Measurements from ENCODE around the gene SAT2.
A peak's percentile ranks its signal among the peaks of the same experiment; 100 is the strongest.
"Not testable (repeated sequence)": the region's sequence is repeated elsewhere in the genome, so short reads cannot be mapped to it uniquely, and the experiment has no call there.

Gene SAT2

DNA sequence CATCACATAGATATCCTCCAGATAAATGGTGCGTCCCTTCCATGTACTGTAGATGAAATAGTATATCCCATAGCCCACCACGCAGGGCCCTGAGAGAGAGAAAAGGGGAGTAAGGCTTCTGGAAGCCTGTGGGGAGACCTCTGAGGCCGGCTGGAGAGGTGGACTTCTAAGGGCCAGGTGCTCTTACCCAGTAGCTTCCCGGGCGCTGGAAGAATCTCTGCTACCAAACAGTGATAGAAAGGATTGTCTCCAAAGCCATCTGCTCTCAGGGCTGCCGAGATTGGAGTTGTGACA is 718 bp downstream of the SAT2 start:
- Histone ChIP-seq H3K9ac (ENCODE audit: low read length) (peak overlapping the region; percentile 97), H3K4me3 (ENCODE audit: low read length) (peak overlapping the region; percentile 100), H3K4me2 (ENCODE audit: low read length) (peak overlapping the region; percentile 91), H3K27me3 (ENCODE audit: low read depth, low read length) (no peaks in the 10 kb centered on the region), H3K27ac (ENCODE audit: low read length) (no peak overlapping the region), H4K20me1 (ENCODE audit: insufficient read depth, low read length) (no peaks in the 10 kb centered on the region), H3K9me3 (ENCODE audit: insufficient read depth, low read length) (no peaks in the 10 kb centered on the region), H3K36me3 (replicated peaks; ENCODE audit: low read depth, low read length) (no peaks in the 10 kb centered on the region), H3K4me1 (ENCODE audit: low read length) (0 out of 2 replicates have a peak, but pooled peaks cover 4% of the 10 kb centered on the region), H3K79me2 (ENCODE audit: low read length) (no peaks in the 10 kb centered on the region), H2AFZ (ENCODE audit: low read depth, low read length) (no peak overlapping the region)
- TF ChIP-seq EZH2phosphoT487 (IDR thresholded peaks at IDR 0.05; ENCODE audit: low read depth), result no peak
- TF ChIP-seq, protein P1, sequence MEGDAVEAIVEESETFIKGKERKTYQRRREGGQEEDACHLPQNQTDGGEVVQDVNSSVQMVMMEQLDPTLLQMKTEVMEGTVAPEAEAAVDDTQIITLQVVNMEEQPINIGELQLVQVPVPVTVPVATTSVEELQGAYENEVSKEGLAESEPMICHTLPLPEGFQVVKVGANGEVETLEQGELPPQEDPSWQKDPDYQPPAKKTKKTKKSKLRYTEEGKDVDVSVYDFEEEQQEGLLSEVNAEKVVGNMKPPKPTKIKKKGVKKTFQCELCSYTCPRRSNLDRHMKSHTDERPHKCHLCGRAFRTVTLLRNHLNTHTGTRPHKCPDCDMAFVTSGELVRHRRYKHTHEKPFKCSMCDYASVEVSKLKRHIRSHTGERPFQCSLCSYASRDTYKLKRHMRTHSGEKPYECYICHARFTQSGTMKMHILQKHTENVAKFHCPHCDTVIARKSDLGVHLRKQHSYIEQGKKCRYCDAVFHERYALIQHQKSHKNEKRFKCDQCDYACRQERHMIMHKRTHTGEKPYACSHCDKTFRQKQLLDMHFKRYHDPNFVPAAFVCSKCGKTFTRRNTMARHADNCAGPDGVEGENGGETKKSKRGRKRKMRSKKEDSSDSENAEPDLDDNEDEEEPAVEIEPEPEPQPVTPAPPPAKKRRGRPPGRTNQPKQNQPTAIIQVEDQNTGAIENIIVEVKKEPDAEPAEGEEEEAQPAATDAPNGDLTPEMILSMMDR (IDR thresholded peaks at IDR 0.05; ENCODE audit: low read depth, low read length), result no peak

- Histone ChIP-seq H3K4me1 (ENCODE audit: low read length) (0 out of 2 replicates have a peak, but pooled peaks cover 4% of the 10 kb centered on the region), H4K20me1 (ENCODE audit: insufficient read depth, low read length) (no peaks in the 10 kb centered on the region), H3K4me2 (ENCODE audit: low read length) (no peak overlapping the region), H3K27me3 (ENCODE audit: low read depth, low read length) (no peaks in the 10 kb centered on the region), H3K9me3 (ENCODE audit: insufficient read depth, low read length) (no peaks in the 10 kb centered on the region), H3K9ac (ENCODE audit: low read length) (no peak overlapping the region), H3K27ac (ENCODE audit: low read length) (no peak overlapping the region), H3K4me3 (ENCODE audit: low read length) (no peak overlapping the region; the same call in 1 of the 2 replicates), H3K36me3 (replicated peaks; ENCODE audit: low read depth, low read length) (no peaks in the 10 kb centered on the region), H3K79me2 (ENCODE audit: low read length) (no peaks in the 10 kb centered on the region), H2AFZ (ENCODE audit: low read depth, low read length) (no peak overlapping the region)
- TF ChIP-seq EZH2phosphoT487 (IDR thresholded peaks at IDR 0.05; ENCODE audit: low read depth), result no peak
- TF ChIP-seq, protein P1 (IDR thresholded peaks at IDR 0.05; ENCODE audit: low read depth, low read length), result no peak
These were observed 1.3 kb downstream of the SAT2 start for GRCh38 chr17:7626307-7626706.

DNA sequence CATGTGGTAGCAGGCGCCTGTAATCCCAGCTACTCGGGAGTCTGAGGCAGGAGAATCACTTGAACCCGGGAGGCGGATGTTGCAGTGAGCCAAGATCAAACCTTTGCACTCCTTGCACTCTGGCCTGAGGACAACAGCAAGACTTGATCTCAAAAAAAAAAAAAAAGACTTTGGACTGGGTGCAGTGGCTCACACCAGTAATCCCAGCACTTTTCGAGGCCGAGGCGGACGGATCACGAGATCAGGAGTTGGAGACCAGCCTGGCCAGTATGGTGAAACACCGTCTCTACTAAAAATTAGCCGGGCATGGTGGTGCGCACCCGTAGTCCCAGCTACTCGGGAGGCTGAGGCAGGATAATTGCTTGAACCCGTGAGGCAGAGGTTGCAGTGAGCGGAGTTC is 1.9 kb downstream of the SAT2 start:
- not testable (repeated sequence) for H3K4me1 ChIP-seq (ENCODE audit: low read length); H3K4me2 ChIP-seq (ENCODE audit: low read length); H2AFZ ChIP-seq (ENCODE audit: low read depth, low read length); H3K9ac ChIP-seq (ENCODE audit: low read length); H3K4me3 ChIP-seq (ENCODE audit: low read length); H3K27ac ChIP-seq (ENCODE audit: low read length); H3K9me3 ChIP-seq (ENCODE audit: insufficient read depth, low read length); H3K36me3 ChIP-seq (replicated peaks; ENCODE audit: low read depth, low read length); H3K27me3 ChIP-seq (ENCODE audit: low read depth, low read length); H3K79me2 ChIP-seq (ENCODE audit: low read length); H4K20me1 ChIP-seq (ENCODE audit: insufficient read depth, low read length)

DNA sequence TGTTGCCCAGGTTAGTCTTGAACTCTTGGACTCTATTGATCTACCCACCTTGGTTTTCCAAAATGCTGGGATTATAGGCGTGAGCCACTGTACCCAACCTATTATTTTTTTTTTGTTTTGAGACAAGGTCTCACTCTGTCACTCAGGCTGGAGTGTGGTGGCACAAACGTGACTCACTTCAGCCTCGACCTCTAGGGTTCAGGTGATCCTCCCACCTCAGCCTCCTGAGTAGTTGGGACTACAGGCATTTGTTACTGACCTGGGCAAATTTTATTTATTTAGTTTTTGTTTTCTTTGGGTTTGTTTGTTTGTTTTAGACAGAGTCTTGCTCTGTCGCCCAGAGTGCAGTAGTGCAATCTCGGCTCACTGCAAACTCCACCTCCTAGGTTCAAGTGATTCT is 4.0 kb downstream of the SAT2 start:
- H3K9ac ChIP-seq (ENCODE audit: low read length), result no peak overlapping the region
- H2AFZ ChIP-seq (ENCODE audit: low read depth, low read length), result no peak overlapping the region
- TF ChIP-seq, protein P1 (IDR thresholded peaks at IDR 0.05; ENCODE audit: low read depth, low read length), result no peak
- no peak for TF ChIP-seq EZH2phosphoT487 (IDR thresholded peaks at IDR 0.05; ENCODE audit: low read depth)
- H3K9me3 ChIP-seq (ENCODE audit: insufficient read depth, low read length), result no peaks in the 10 kb centered on the region
- H3K27ac ChIP-seq (ENCODE audit: low read length), result no peak overlapping the region
- no peaks in the 10 kb centered on the region for H3K36me3 ChIP-seq (replicated peaks; ENCODE audit: low read depth, low read length)
- H3K4me2 ChIP-seq (ENCODE audit: low read length), result no peak overlapping the region
- no peaks in the 10 kb centered on the region for H3K79me2 ChIP-seq (ENCODE audit: low read length)
- H3K27me3 ChIP-seq (ENCODE audit: low read depth, low read length), result no peaks in the 10 kb centered on the region
- 0 out of 2 replicates have a peak, but pooled peaks cover 4% of the 10 kb centered on the region for H3K4me1 ChIP-seq (ENCODE audit: low read length)
- H3K4me3 ChIP-seq (ENCODE audit: low read length), result no peak overlapping the region
- H4K20me1 ChIP-seq (ENCODE audit: insufficient read depth, low read length), result no peaks in the 10 kb centered on the region

DNA sequence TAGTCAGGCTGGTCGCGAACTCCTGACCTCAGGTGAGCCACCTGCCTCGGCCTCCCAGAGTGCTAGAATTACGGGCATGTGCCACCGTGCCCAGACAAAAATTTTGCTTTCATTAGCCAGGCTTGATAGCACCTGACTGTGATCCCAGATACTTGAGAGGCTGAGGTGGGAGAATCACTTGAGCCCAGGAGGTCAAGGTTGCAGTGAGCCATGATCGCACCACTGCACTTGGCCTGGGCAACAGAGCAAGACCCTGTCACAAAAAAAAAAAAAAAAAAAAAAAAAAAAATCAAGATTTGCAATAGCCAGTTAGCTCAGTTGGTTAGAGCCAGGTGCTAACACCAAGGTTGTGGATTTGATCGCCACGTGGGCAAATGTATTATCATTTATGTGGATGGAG is 6.8 kb downstream of the SAT2 start:
- Histone ChIP-seq H3K4me1 (ENCODE audit: low read length) (no peaks in the 10 kb centered on the region), H3K36me3 (replicated peaks; ENCODE audit: low read depth, low read length) (no peaks in the 10 kb centered on the region), H2AFZ (ENCODE audit: low read depth, low read length) (no peak overlapping the region), H3K4me2 (ENCODE audit: low read length) (no peak overlapping the region), H3K4me3 (ENCODE audit: low read length) (no peak overlapping the region), H3K27me3 (ENCODE audit: low read depth, low read length) (no peaks in the 10 kb centered on the region), H3K9ac (ENCODE audit: low read length) (no peak overlapping the region), H3K79me2 (ENCODE audit: low read length) (no peaks in the 10 kb centered on the region), H4K20me1 (ENCODE audit: insufficient read depth, low read length) (no peaks in the 10 kb centered on the region), H3K9me3 (ENCODE audit: insufficient read depth, low read length) (no peaks in the 10 kb centered on the region), H3K27ac (ENCODE audit: low read length) (no peak overlapping the region)
- TF ChIP-seq, protein P1 (IDR thresholded peaks at IDR 0.05; ENCODE audit: low read depth, low read length), result no peak
- no peak for TF ChIP-seq EZH2phosphoT487 (IDR thresholded peaks at IDR 0.05; ENCODE audit: low read depth)

Data from OCI-LY3 (cell line).